RPMI7951 (cell line): Measurements from ENCODE around the gene TFCP2. TPM values are rescaled to one million over a fixed set of nuclear protein-coding genes. Genes with fewer than 3 reads are reported as not detected.

Source experiments
- total RNA-seq: library from RNA; depleted of rRNA; stranded (reverse); fragments of >200 nt; shearing (Covaris generic); gene quantifications from 2 replicates; pipeline ENCODE4 v1.2.3, GENCODE V29; 2014; rRNA removed

Gene TFCP2
- total RNA-seq, 1 experiment from 2014 or later: 8.4 TPM

Other genes with a start within 250 kb of the TFCP2 start
- not detected in 2 replicates for gene HIGD1C, start 220.6 kb downstream of the TFCP2 start, total RNA-seq
- 19.2 and 28.8 TPM in 2 replicates for gene SLC11A2, start 146.8 kb downstream of the TFCP2 start, total RNA-seq
- 26.0 and 28.3 TPM in 2 replicates for gene LETMD1, start 124.8 kb downstream of the TFCP2 start, total RNA-seq
- gene CSRNP2, start 89.5 kb downstream of the TFCP2 start, total RNA-seq: 9.4 and 10.0 TPM in 2 replicates
- gene POU6F1, start 44.9 kb upstream of the TFCP2 start, total RNA-seq: 1.7 and 5.5 TPM in 2 replicates
- 288 and 375 TPM in 2 replicates for gene DAZAP2, start 65.7 kb upstream of the TFCP2 start, total RNA-seq
- 20.4 and 23.9 TPM in 2 replicates for gene SMAGP, start 97.3 kb upstream of the TFCP2 start, total RNA-seq
- gene BIN2, start 151.0 kb upstream of the TFCP2 start, total RNA-seq: not detected in 2 replicates
- 0.10 TPM in 1 of 2 replicates, not detected in the other for gene CELA1, start 173.5 kb upstream of the TFCP2 start, total RNA-seq
- gene GALNT6, start 218.3 kb upstream of the TFCP2 start, total RNA-seq: 18.5 and 31.3 TPM in 2 replicates